Measurements from ENCODE around the gene CARD14. TPM values are rescaled to one million over a fixed set of nuclear protein-coding genes. Genes with fewer than 3 reads are reported as not detected.

CARD14 gene
- total and polyA plus RNA-seq, 12 donors, result 0.30 to 3.4 (median 1.1) TPM

GRCh38 chr17:80158846-80159245, 11.0 kb upstream of the CARD14 start:
- intact Hi-C loops (cut with DNase I), result no loop called here
- no peak overlapping the region for H3K27ac ChIP-seq
- no peak overlapping the region for H3K4me3 ChIP-seq
- WGBS, 4 donors, result 71 to 87% (median 76%) methylated on average over 2 of the region's 2 CpGs
- H3K4me1 ChIP-seq (replicated peaks in 1 of 2), result peaks cover 0 to 7% of the 10 kb centered on the region in 2 donors
- no peak for TF ChIP-seq POLR2A (IDR thresholded peaks at IDR 0.05)
- no peak for TF ChIP-seq CTCF (IDR thresholded peaks at IDR 0.05)
- no peak for DNase-seq
- H3K36me3 ChIP-seq (replicated peaks in 1 of 2), result no peaks in the 10 kb centered on the region
- no peaks in the 10 kb centered on the region for H3K9me3 ChIP-seq (replicated peaks in 1 of 3)
- H3K27me3 ChIP-seq, result no peaks in the 10 kb centered on the region

GRCh38 chr17:80160536-80160935, 9.3 kb upstream of the CARD14 start:
- intact Hi-C loops (cut with DNase I), result no loop called here

GRCh38 chr17:80163336-80163735, 6.5 kb upstream of the CARD14 start:
- H3K4me3 ChIP-seq, result no peak overlapping the region
- H3K27ac ChIP-seq, result no peak overlapping the region
- TF ChIP-seq POLR2A (IDR thresholded peaks at IDR 0.05), result no peak
- TF ChIP-seq CTCF (IDR thresholded peaks at IDR 0.05), result no peak
- H3K9me3 ChIP-seq (replicated peaks in 1 of 3), result no peaks in the 10 kb centered on the region
- 77 to 88% (median 82%) methylated on average over 4 of the region's 4 CpGs for WGBS, 4 donors
- H3K4me1 ChIP-seq (replicated peaks in 1 of 2), result peaks cover 0 to 7% of the 10 kb centered on the region in 2 donors
- no peak for DNase-seq
- no peaks in the 10 kb centered on the region for H3K27me3 ChIP-seq
- intact Hi-C loops (cut with DNase I), result no loop called here
- no peaks in the 10 kb centered on the region for H3K36me3 ChIP-seq (replicated peaks in 1 of 2)

More at GRCh38 chr17:80160536-80160935, 9.3 kb upstream of the CARD14 start:
- peaks cover 0 to 7% of the 10 kb centered on the region in 2 donors for H3K4me1 ChIP-seq (replicated peaks in 1 of 2)
- no peaks in the 10 kb centered on the region for H3K36me3 ChIP-seq (replicated peaks in 1 of 2)
- TF ChIP-seq CTCF (IDR thresholded peaks at IDR 0.05) (no peak), POLR2A (IDR thresholded peaks at IDR 0.05) (no peak)
- H3K9me3 ChIP-seq (replicated peaks in 1 of 3), result no peaks in the 10 kb centered on the region
- no peak overlapping the region for H3K4me3 ChIP-seq
- no peak for DNase-seq
- 59 to 78% (median 63%) methylated on average over 3 of the region's 3 CpGs for WGBS, 4 donors
- no peak overlapping the region for H3K27ac ChIP-seq
- no peaks in the 10 kb centered on the region for H3K27me3 ChIP-seq

GRCh38 chr17:80164185-80164584, 5.6 kb upstream of the CARD14 start:
- Histone ChIP-seq H3K9me3 (replicated peaks in 1 of 3) (no peaks in the 10 kb centered on the region), H3K36me3 (replicated peaks in 1 of 2) (no peaks in the 10 kb centered on the region), H3K27me3 (no peaks in the 10 kb centered on the region), H3K4me3 (no peak overlapping the region), H3K4me1 (replicated peaks in 1 of 2) (peaks cover 0 to 7% of the 10 kb centered on the region in 2 donors), H3K27ac (no peak overlapping the region)
- no peak for DNase-seq
- TF ChIP-seq POLR2A (IDR thresholded peaks at IDR 0.05) (no peak), CTCF (IDR thresholded peaks at IDR 0.05) (no peak)
- intact Hi-C loops (cut with DNase I), result no loop called here
- 77 to 87% (median 83%) methylated on average over 11 of the region's 11 CpGs for WGBS, 4 donors
